Measurements from ENCODE around the gene GSN. TPM values are rescaled to one million over a fixed set of nuclear protein-coding genes. Genes with fewer than 3 reads are reported as not detected.

The GSN gene
- total and polyA plus RNA-seq, 10 of the 15 experiments (the other 5 are each of a cell fraction or from before 2014, with no cell fraction given) = 0.66 to 9.2 (median 6.2) TPM

DNA sequence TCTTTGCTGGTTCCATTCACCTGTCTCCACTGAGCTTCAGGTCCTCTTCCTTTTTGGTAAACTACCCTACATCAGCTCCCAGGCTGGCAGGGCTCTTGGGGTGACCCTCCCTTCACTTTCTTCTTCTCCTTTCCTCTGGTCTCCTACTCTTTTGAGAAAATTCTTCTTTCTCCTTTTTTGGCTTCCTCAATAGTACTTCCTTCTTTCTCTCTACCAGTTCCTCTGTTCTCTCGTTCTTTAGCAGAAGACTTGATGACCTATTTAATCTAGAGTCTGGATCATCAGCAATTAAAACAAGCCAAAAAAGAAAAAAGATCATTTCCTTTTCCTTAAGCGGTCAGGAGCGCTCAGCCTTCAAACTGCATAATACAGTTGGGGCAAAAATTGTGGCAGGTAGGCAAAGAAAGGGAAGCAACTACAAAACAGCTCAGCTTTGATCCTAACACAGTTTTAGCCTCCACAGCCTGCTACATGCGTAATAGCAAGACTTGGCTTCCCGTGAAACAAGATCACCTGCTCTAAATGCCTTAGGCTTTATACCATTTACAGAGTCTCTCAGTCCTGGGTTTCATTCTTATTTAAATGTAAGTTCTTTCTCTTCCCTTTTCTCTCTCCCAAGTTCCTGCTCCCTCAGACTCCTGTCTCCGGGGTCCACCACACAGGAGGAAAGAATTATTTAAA, 14.0 kb upstream of the GSN start:
- H3K27me3 ChIP-seq (replicated peaks in 1 of 2; ENCODE audit: control insufficient read depth in 2 of 2, insufficient read depth in 2 of 2, low read length in 1 of 2) = no peaks in the 10 kb centered on the region
- no peak overlapping the region for H3K9ac ChIP-seq (ENCODE audit: control insufficient read depth, insufficient read depth, low read length)
- no peaks in the 10 kb centered on the region for H3K79me2 ChIP-seq (ENCODE audit: control insufficient read depth, insufficient read depth, low read length)
- H3K36me3 ChIP-seq (ENCODE audit: control insufficient read depth in 2 of 2, insufficient read depth in 2 of 2, low read length in 1 of 2) = no peaks in the 10 kb centered on the region
- CTCF ChIA-PET = interaction anchor here (1.2 kb wide), 1 partner anchor 41 kb away, joined by 3 read pairs; no protein-coding TSS in a partner anchor
- H3K4me1 ChIP-seq (ENCODE audit: control insufficient read depth, insufficient read depth, low read length) = peaks cover 9% of the 10 kb centered on the region
- no peaks in the 10 kb centered on the region for H4K20me1 ChIP-seq (ENCODE audit: control insufficient read depth, insufficient read depth)
- H3K4me2 ChIP-seq (ENCODE audit: control insufficient read depth, insufficient read depth) = no peak overlapping the region
- 64% methylated on average over 6 of the region's 6 CpGs for WGBS (ENCODE audit: insufficient coverage, insufficient replicate concordance, low lambda C conversion rate, missing lambda C conversion rate)
- H3K4me3 ChIP-seq = no peak overlapping the region
- no peaks in the 10 kb centered on the region; the same call in 2 of the 3 replicates for H3K9me3 ChIP-seq (replicated peaks; ENCODE audit: control insufficient read depth, insufficient read depth, low read length)
- POLR2A ChIA-PET = no interaction called here
- DNase-seq (ENCODE audit: low read depth, low spot score) = no peak
- no peak for ATAC-seq
- no peak overlapping the region for H3K27ac ChIP-seq (ENCODE audit: control insufficient read depth, insufficient read depth)
- no TSS peak for BruUV-seq (replicated peaks)
- FAIRE-seq = no peak
- SMC1A ChIA-PET (ENCODE audit: uncharacterized antibody, unreplicated experiment) = interaction anchor here (0.8 to 1.1 kb wide), 2 partner anchors 10 to 17 kb away, joined by 3 read pairs; no protein-coding TSS in a partner anchor
- in situ Hi-C loops (cut with MboI) (no loop called here), intact Hi-C loops (cut with micrococcal nuclease; ENCODE audit: unreplicated experiment) (no loop called here)
- H2AFZ ChIP-seq (ENCODE audit: control insufficient read depth, low read depth, low read length) = no peak overlapping the region; the same call in 1 of the 2 replicates
- RAD21 ChIA-PET (ENCODE audit: unreplicated experiment) = no interaction called here
- TF ChIP-seq BRCA1 (IDR thresholded peaks at IDR 0.05; ENCODE audit: low read depth, low read length) (no peak), MAX (IDR thresholded peaks at IDR 0.05; ENCODE audit: low read depth, low read length) (no peak), SPI1 (IDR thresholded peaks at IDR 0.05; ENCODE audit: borderline replicate concordance, insufficient read depth, low read depth, low read length) (no peak), EED (IDR thresholded peaks at IDR 0.05; ENCODE audit: low read depth) (no peak), ZBTB40 (IDR thresholded peaks at IDR 0.05; ENCODE audit: borderline replicate concordance) (no peak), KLF5 (IDR thresholded peaks at IDR 0.05; ENCODE audit: partially characterized antibody) (no peak), MXI1 (IDR thresholded peaks at IDR 0.05; ENCODE audit: low read depth, low read length) (no peak), PAX8 (IDR thresholded peaks at IDR 0.05) (no peak), ZBTB33 (IDR thresholded peaks at IDR 0.05) (no peak)
- TF ChIP-seq, protein P1, sequence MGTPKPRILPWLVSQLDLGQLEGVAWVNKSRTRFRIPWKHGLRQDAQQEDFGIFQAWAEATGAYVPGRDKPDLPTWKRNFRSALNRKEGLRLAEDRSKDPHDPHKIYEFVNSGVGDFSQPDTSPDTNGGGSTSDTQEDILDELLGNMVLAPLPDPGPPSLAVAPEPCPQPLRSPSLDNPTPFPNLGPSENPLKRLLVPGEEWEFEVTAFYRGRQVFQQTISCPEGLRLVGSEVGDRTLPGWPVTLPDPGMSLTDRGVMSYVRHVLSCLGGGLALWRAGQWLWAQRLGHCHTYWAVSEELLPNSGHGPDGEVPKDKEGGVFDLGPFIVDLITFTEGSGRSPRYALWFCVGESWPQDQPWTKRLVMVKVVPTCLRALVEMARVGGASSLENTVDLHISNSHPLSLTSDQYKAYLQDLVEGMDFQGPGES (IDR thresholded peaks at IDR 0.05) = no peak
- TF ChIP-seq, protein P2, sequence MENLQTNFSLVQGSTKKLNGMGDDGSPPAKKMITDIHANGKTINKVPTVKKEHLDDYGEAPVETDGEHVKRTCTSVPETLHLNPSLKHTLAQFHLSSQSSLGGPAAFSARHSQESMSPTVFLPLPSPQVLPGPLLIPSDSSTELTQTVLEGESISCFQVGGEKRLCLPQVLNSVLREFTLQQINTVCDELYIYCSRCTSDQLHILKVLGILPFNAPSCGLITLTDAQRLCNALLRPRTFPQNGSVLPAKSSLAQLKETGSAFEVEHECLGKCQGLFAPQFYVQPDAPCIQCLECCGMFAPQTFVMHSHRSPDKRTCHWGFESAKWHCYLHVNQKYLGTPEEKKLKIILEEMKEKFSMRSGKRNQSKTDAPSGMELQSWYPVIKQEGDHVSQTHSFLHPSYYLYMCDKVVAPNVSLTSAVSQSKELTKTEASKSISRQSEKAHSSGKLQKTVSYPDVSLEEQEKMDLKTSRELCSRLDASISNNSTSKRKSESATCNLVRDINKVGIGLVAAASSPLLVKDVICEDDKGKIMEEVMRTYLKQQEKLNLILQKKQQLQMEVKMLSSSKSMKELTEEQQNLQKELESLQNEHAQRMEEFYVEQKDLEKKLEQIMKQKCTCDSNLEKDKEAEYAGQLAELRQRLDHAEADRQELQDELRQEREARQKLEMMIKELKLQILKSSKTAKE (IDR thresholded peaks at IDR 0.05; ENCODE audit: low read depth, poor library complexity, severe bottlenecking) = no peak
